Fibroblast of pulmonary artery (primary cell): ENCODE data around the gene ATP2B3.
A peak's percentile ranks its signal among the peaks of the same experiment; 100 is the strongest.

ENCODE experiments used
- DNase-seq: peaks from one replicate; pipeline ENCODE4 v3.0.0-alpha.2; 2010; ENCODE audit warnings: low read depth
- H3K4me3 ChIP-seq: replicated peaks from 2 replicates; pipeline ENCODE4 v1.5.1; 2011; ENCODE audit warnings: low read depth, mild to moderate bottlenecking, control low read depth, low read length, moderate library complexity
- TF ChIP-seq, protein P1 (sequence below): IDR thresholded peaks from 2 replicates; pipeline ENCODE4 v1.5.1; 2011; ENCODE audit warnings: mild to moderate bottlenecking, control low read depth, low read length, inconsistent platforms; ENCODE audit errors: missing control alignments

Gene ATP2B3

DNA sequence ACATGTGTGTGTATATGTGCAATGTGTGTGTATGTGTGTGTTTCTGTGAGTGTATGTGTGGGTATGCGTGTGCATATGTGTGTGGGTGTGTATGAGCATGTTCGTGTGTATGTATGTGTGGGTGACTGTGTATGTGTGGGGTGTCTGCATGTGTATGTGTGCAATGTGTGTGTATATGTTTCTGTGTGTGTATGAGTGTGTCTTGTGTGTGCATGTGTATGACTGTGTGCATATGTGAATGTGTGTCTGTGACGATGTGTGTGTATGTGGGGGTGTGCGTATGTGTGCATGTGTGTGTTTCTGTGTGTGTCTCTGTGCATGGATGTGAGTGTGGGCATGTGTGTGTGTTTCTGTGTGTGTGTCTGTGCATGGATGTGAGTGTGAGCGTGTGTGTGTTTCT is 4.2 kb upstream of the ATP2B3 start:
- DNase-seq: no peak

DNA sequence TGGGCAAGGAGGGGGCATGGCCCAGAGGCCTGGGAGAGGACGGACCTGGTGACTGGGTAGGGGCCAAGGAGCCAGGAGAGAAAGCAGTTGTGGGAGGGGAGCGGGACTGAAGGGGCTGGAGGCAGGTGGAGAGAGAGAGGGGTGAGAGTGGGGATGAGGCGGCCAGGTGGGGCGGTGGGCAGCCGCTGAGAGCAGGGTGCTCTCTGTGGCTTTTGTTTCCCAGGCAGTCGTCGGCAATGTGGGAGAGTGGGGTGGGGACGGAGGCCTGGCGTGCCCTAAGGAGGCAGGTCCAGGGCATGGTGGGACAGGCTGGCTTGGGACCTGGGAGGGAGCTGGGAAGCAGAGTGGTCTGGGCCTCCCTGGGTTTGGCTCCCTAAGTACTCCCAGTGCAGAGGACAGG is 3.2 kb upstream of the ATP2B3 start:
- no peak for DNase-seq
- H3K4me3 ChIP-seq: no peak overlapping the region
- TF ChIP-seq, protein P1, sequence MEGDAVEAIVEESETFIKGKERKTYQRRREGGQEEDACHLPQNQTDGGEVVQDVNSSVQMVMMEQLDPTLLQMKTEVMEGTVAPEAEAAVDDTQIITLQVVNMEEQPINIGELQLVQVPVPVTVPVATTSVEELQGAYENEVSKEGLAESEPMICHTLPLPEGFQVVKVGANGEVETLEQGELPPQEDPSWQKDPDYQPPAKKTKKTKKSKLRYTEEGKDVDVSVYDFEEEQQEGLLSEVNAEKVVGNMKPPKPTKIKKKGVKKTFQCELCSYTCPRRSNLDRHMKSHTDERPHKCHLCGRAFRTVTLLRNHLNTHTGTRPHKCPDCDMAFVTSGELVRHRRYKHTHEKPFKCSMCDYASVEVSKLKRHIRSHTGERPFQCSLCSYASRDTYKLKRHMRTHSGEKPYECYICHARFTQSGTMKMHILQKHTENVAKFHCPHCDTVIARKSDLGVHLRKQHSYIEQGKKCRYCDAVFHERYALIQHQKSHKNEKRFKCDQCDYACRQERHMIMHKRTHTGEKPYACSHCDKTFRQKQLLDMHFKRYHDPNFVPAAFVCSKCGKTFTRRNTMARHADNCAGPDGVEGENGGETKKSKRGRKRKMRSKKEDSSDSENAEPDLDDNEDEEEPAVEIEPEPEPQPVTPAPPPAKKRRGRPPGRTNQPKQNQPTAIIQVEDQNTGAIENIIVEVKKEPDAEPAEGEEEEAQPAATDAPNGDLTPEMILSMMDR: no peak

More for the DNA sequence above, 4.2 kb upstream of the ATP2B3 start:
- TF ChIP-seq, protein P1: no peak
- no peak overlapping the region for H3K4me3 ChIP-seq

DNA sequence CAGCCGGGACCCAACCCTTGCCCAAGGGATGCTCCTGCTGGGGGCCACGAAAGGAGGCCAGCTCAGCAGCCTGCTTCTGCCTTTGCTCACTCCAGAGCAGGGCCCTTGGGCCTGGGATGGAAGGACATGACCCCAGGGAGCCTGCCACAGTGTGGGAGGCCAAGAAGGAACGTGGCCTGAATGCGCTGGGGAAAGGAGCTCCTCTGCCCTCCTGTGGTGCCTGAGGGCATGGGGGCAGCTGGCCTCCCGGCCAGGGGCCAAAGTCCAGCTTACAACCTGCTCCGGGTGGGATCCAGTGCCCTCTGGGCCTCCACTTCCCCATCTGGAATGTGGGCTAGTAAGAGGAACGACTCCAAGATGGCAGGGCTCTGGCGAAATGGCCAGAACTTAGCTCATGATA is 2.0 kb upstream of the ATP2B3 start:
- DNase-seq: no peak
- TF ChIP-seq, protein P1: no peak
- H3K4me3 ChIP-seq: no peak overlapping the region

DNA sequence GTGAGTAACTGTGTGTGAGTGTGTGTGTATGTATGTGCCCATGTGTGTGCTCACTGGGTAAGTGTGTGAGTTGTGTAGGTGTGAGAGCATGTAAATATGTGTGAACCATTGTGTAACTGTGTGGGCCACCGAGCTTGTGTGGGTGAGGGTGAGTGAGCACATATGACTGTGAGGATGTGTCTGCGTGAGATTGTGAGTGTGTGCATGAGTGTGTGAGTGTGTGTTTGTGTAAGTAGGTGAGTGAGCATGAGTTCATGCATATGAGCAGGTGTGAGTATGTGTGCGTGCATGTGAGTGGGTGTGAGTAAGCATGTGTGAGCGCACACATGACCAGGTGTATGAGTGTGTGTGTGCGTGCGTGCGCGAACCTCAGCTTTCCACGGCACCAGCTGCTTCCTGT is 1.4 kb upstream of the ATP2B3 start:
- DNase-seq: no peak
- H3K4me3 ChIP-seq: no peak overlapping the region
- TF ChIP-seq, protein P1: no peak

DNA sequence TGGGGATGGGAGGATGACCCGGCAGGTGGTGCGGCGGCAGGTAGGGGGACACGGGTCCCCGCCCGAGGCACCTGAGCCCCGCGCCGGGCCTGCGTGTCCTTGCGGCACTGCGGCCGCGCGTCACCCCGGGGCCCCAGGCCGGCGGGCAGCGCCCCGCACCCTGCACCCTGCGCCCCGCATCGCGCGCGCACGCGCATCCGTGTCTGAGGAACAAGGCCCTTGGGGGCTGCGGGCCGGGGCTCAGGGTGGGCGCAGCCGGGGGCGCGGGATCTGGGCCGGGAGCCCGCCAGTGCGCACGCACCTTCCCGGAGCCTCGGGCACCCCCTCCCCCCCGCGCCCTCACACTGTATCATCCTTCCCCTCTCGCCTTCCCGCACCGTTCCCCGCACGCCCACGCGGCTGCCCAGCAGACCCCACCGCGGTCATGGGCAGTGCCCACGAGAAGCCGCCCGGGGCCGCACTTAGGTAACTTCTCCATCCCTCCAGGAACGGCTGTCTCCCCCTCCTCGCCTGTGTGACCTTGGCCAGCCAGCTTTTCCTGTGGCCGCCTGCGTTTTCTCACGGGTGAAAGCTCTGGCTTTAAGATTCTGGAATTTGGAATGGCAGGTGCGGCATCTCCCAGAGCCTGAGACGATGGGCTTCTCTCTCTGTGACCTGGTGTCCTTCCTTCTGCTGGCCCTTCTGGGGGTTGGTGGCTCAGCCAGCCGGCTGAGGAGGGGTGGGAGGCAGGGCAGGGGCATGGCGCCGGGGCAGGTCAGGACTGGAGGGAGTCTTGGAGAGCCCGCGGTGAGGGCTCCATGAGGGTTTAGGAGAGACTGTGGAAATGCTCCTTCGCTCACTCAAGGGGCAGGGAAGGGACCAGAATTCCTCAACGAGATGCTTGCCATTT is 748 bp downstream of the ATP2B3 start:
- no peak overlapping the region for H3K4me3 ChIP-seq
- DNase-seq: no peak
- TF ChIP-seq, protein P1: no peak

DNA sequence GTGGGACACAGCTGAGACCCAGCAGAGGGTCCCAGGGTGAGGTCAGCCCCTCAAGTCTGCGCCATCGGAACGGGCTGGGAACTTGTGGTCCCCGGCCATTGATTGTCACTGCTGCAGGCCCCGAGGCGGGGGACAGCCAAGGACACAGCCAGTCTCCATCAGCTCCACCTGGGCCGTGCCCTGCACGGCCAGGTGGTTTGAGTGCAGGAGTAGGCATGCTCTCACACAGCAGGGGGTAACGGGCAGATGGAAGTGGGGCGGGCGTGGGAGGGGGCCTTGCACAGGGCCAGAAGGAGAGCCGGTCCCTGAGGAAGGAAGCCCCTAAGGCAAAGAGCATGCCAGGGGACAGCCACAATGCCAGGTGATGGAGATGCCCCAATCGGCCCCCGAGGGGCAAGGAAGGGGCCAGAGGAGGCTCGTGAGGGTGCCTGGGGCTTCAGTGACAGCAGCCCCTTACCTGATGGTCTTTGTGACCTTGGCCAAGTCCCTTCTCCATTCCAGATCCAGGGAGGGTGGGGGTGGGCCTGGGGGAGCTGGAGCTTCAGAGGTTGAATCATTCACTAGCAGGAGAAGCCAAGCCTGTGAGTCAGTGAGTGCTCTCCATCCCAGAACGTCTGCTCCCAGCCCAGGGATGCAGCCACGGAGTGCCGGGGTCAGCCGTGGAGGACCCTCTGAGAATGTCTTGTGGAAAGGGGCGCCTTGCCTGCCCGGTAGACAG is 2.3 kb downstream of the ATP2B3 start:
- TF ChIP-seq, protein P1: no peak
- peak; percentile 28 for DNase-seq
- no peak overlapping the region for H3K4me3 ChIP-seq
